OCI-LY7 (cell line): ENCODE results near the gene DYNLRB1. TPM values are rescaled to one million over a fixed set of nuclear protein-coding genes. Genes with fewer than 3 reads are reported as not detected.

Experiments
- BruUV-seq: library from RNA; stranded (reverse); fragments of 400-500 nt; replicated peaks from 2 replicates; lab custom pipeline; 2021; lab: Mats Ljungman, UMichigan
- CTCF ChIA-PET: fragments of 300-600 bp; sonication (Branson Sonifier 250); formaldehyde crosslinking; loops from one replicate; lab custom pipeline; 2022; ENCODE audit warnings: antibody characterized with exemption; ENCODE audit not compliant: unreplicated experiment; lab: Charles Lee
- POLR2A ChIA-PET: fragments of 300-600 bp; sonication (Branson Sonifier 250); formaldehyde crosslinking; loops from one replicate; lab custom pipeline; 2022; ENCODE audit warnings: antibody characterized with exemption; lab: Charles Lee
- DNase-seq: peaks from one replicate; pipeline ENCODE4 v3.0.0-alpha.2; 2015; ENCODE audit warnings: low spot score
- H2AFZ ChIP-seq: fragments of 200-600 bp; sonication (generic), shearing (Covaris generic); 2 replicates; pipeline ENCODE4 v1.6.1; 2014; ENCODE audit warnings: mild to moderate bottlenecking, antibody characterized with exemption, low read length, moderate library complexity
- H3K27ac ChIP-seq: fragments of 200-600 bp; sonication (generic); 2 replicates; pipeline ENCODE4 v1.5.1; 2014; ENCODE audit warnings: mixed run types, low read depth, mild to moderate bottlenecking, moderate library complexity, low read length, inconsistent platforms; ENCODE audit not compliant: poor library complexity, severe bottlenecking
- H3K36me3 ChIP-seq: fragments of 200-600 bp; sonication (generic); 2 replicates; pipeline ENCODE4 v1.6.1; 2014; ENCODE audit warnings: mild to moderate bottlenecking, antibody characterized with exemption, low read length, moderate library complexity, mixed read lengths; ENCODE audit not compliant: insufficient read depth
- H3K4me1 ChIP-seq: fragments of 200-600 bp; sonication (generic); 2 replicates; pipeline ENCODE4 v1.5.1; 2014; ENCODE audit warnings: mild to moderate bottlenecking, low read length; ENCODE audit not compliant: insufficient read depth, poor library complexity, severe bottlenecking
- H3K4me2 ChIP-seq: fragments of 200-600 bp; sonication (generic); 2 replicates; pipeline ENCODE4 v1.6.1; 2014; ENCODE audit warnings: mild to moderate bottlenecking, low read length
- H3K4me3 ChIP-seq: fragments of 200-600 bp; sonication (generic); 2 replicates; pipeline ENCODE4 v1.5.1; 2014; ENCODE audit warnings: mild to moderate bottlenecking, low read depth, low read length; ENCODE audit not compliant: poor library complexity, severe bottlenecking
- H3K79me2 ChIP-seq: fragments of 200-600 bp; sonication (generic); 2 replicates; pipeline ENCODE4 v1.6.1; 2016; ENCODE audit warnings: low read depth, mild to moderate bottlenecking, low read length, moderate library complexity, mixed read lengths; ENCODE audit not compliant: insufficient read depth
- H3K9me2 ChIP-seq: fragments of 200-600 bp; sonication (generic); 2 replicates; pipeline ENCODE4 v1.6.1; 2016; ENCODE audit warnings: mild to moderate bottlenecking, low read length, mixed read lengths; ENCODE audit not compliant: insufficient read depth
- H3K9me3 ChIP-seq: fragments of 200-600 bp; sonication (generic); 2 replicates; pipeline ENCODE4 v1.6.1; 2014; ENCODE audit warnings: mild to moderate bottlenecking, mixed run types, low read length, mixed read lengths
- H4K20me1 ChIP-seq: fragments of 200-600 bp; sonication (generic); 2 replicates; pipeline ENCODE4 v1.6.1; 2014; ENCODE audit warnings: mild to moderate bottlenecking, antibody characterized with exemption, low read length, moderate library complexity, mixed read lengths; ENCODE audit not compliant: insufficient read depth
- CTCF ChIP-seq: fragments of 200-600 bp; sonication (generic); conservative IDR thresholded peaks from 2 replicates; pipeline ENCODE4 v1.5.1; 2014; ENCODE audit warnings: mild to moderate bottlenecking, antibody characterized with exemption, low read length, moderate library complexity, mixed read lengths
- EZH2phosphoT487 ChIP-seq: fragments of 200-600 bp; sonication (generic); IDR thresholded peaks from 2 replicates; pipeline ENCODE4 v1.6.1; 2018; ENCODE audit warnings: low read depth, borderline replicate concordance, mild to moderate bottlenecking, mixed run types, antibody characterized with exemption, low read length, moderate library complexity, mixed read lengths
- intact Hi-C: fragments of 100-400 bp; cut with micrococcal nuclease; formaldehyde crosslinking; loops from one replicate; pipeline ENCODE4 v1.10.0; 2022; ENCODE audit not compliant: unreplicated experiment
- small RNA-seq: library from RNA; depleted of rRNA; stranded (forward); fragments of <200 nt; gene quantifications from one replicate; pipeline ENCODE3, GENCODE V24; 2014
- total RNA-seq, 2 experiments: library from RNA; depleted of rRNA in 1 of 2; stranded (reverse); fragments of >200 nt in 1 of 2; shearing (Covaris generic) in 1 of 2; gene quantifications; 2 replicates each; pipeline ENCODE4 v1.2.3, GENCODE V29; 2014 to 2022

DYNLRB1 gene
- total RNA-seq, 2 experiments from 2014 or later, result 94.2 to 128 TPM

DNA sequence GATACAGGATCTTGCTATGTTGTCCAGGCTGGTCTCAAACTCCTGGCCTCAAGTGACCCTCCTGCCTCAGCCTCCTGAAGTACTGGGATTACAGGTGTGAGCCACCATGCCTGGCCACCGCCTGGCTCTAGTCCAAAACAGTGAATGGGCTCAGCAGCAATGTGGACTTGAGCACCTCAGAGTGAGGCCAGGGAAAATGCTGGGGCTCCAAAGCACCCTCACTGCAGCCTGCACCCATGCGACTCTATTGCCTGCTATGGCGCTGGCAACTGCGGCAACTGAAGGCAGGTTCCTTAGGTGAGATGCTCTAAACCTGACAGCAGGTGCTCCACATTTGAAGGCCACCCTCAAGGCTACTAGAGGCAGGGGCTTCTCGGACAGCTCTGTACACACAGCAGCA, 68.8 kb downstream of the DYNLRB1 start:
- Histone ChIP-seq H3K9me3 (no peaks in the 10 kb centered on the region), H3K27ac (no peak overlapping the region), H2AFZ (no peak overlapping the region), H3K79me2 (no peaks in the 10 kb centered on the region), H3K4me3 (no peak overlapping the region), H3K9me2 (no peaks in the 10 kb centered on the region), H4K20me1 (no peaks in the 10 kb centered on the region), H3K4me2 (no peak overlapping the region), H3K36me3 (peaks cover 61% of the 10 kb centered on the region), H3K4me1 (peaks cover 8% of the 10 kb centered on the region)
- intact Hi-C loops, result no loop called here
- CTCF ChIA-PET, result no interaction called here
- BruUV-seq, result no TSS peak
- no peak for DNase-seq
- TF ChIP-seq CTCF (no peak), EZH2phosphoT487 (no peak)
- POLR2A ChIA-PET, result interaction anchor here (0.6 kb wide), 1 partner anchor 58 kb away, joined by 3 read pairs; no protein-coding TSS in a partner anchor

GRCh38 chr20:34586488-34587163, 70.4 kb downstream of the DYNLRB1 start:
- Histone ChIP-seq H3K4me1 (no peaks in the 10 kb centered on the region), H4K20me1 (no peaks in the 10 kb centered on the region), H3K27ac (no peak overlapping the region), H3K9me3 (no peaks in the 10 kb centered on the region), H3K36me3 (peaks cover 48% of the 10 kb centered on the region), H3K4me3 (no peak overlapping the region), H3K4me2 (no peak overlapping the region), H3K9me2 (no peaks in the 10 kb centered on the region), H3K79me2 (no peaks in the 10 kb centered on the region), H2AFZ (no peak overlapping the region)
- ChIA-PET POLR2A (no interaction called here), CTCF (no interaction called here)
- DNase-seq, result no peak
- no TSS peak for BruUV-seq
- intact Hi-C loops, result no loop called here
- TF ChIP-seq EZH2phosphoT487 (no peak), CTCF (no peak)

Small RNA genes lying within 50 kb of the gene (small RNA-seq; reads per million reads assigned to genes)
- gene RF00019, result not detected

Other genes with a start within 250 kb of the DYNLRB1 start
- 121 and 133 TPM in 2 replicates for gene AHCY, start 213.1 kb upstream of the DYNLRB1 start, total RNA-seq (2014; rRNA removed; shearing (Covaris generic))
- gene AHCY, start 213.1 kb upstream of the DYNLRB1 start, total RNA-seq (2022), result 203 and 218 TPM in 2 replicates
- gene ITCH, start 153.1 kb upstream of the DYNLRB1 start, total RNA-seq (2014; rRNA removed; shearing (Covaris generic)), result 19.3 and 26.1 TPM in 2 replicates
- 32.2 and 36.8 TPM in 2 replicates for gene ITCH, start 153.1 kb upstream of the DYNLRB1 start, total RNA-seq (2022)
- gene MAP1LC3A, start 42.3 kb downstream of the DYNLRB1 start, total RNA-seq (2014; rRNA removed; shearing (Covaris generic)), result not detected in 2 replicates
- not detected in 2 replicates for gene MAP1LC3A, start 42.3 kb downstream of the DYNLRB1 start, total RNA-seq (2022)
- gene PIGU, start 160.7 kb downstream of the DYNLRB1 start, total RNA-seq (2014; rRNA removed; shearing (Covaris generic)), result 14.5 and 16.6 TPM in 2 replicates
- 27.7 and 27.9 TPM in 2 replicates for gene PIGU, start 160.7 kb downstream of the DYNLRB1 start, total RNA-seq (2022)
- gene TP53INP2, start 187.9 kb downstream of the DYNLRB1 start, total RNA-seq (2014; rRNA removed; shearing (Covaris generic)), result 0.73 and 0.82 TPM in 2 replicates
- gene TP53INP2, start 187.9 kb downstream of the DYNLRB1 start, total RNA-seq (2022), result 6.4 and 7.9 TPM in 2 replicates